Kidney (tissue), 14 donors: ENCODE results near the gene SDF4. TPM values are rescaled to one million over a fixed set of nuclear protein-coding genes. Genes with fewer than 3 reads are reported as not detected.
A peak's percentile ranks its signal among the peaks of the same experiment; 100 is the strongest.
"Not testable (repeated sequence)": the region's sequence is repeated elsewhere in the genome, so short reads cannot be mapped to it uniquely, and the experiment has no call there.

Experiments used
- DNase-seq, 5 donors: peaks; one replicate each; pipeline ENCODE4 v3.0.0-alpha.2; 2013 to 2020
- FAIRE-seq: peaks from 2 replicates; lab custom pipeline; 2012; peaks lifted over from hg19 to GRCh38; lab: Jason Lieb, UNC
- H3K27ac ChIP-seq, 2 donors: one replicate each; pipeline ENCODE4 v1.7.0; 2013; ENCODE audit warnings: low read depth in 2 of 2, low read length in 2 of 2, inconsistent platforms in 1 of 2
- H3K27me3 ChIP-seq: one replicate; pipeline ENCODE4 v1.7.1; 2013; ENCODE audit warnings: low read length, inconsistent platforms; ENCODE audit not compliant: control insufficient read depth, insufficient read depth
- H3K36me3 ChIP-seq, 3 donors: one replicate each; pipeline versions ENCODE4 v1.7.0 to v1.7.1; 2013; ENCODE audit warnings: low read length in 3 of 3, control low read depth in 1 of 3, inconsistent platforms in 1 of 3; ENCODE audit not compliant: insufficient read depth in 3 of 3, control insufficient read depth in 2 of 3
- H3K4me1 ChIP-seq, 3 donors: one replicate each; pipeline versions ENCODE4 v1.7.0 to v1.7.1; 2013; ENCODE audit warnings: low read length in 3 of 3, inconsistent platforms in 1 of 3, low read depth in 1 of 3; ENCODE audit not compliant: control insufficient read depth in 2 of 3, insufficient read depth in 2 of 3
- H3K4me3 ChIP-seq, 3 donors: one replicate each; pipeline versions ENCODE4 v1.7.0 to v1.8.1; 2013; ENCODE audit warnings: low read length in 3 of 3, control low read depth in 1 of 3, inconsistent platforms in 1 of 3
- H3K9ac ChIP-seq, 3 donors: one replicate each; pipeline versions ENCODE4 v1.7.0 to v1.7.1; 2013; ENCODE audit warnings: low read length in 3 of 3, control low read depth in 1 of 3, inconsistent platforms in 1 of 3
- H3K9me3 ChIP-seq, 3 donors: one replicate each; pipeline versions ENCODE4 v1.7.0 to v1.7.1; 2013; ENCODE audit warnings: low read length in 3 of 3, control low read depth in 1 of 3, inconsistent platforms in 1 of 3; ENCODE audit not compliant: control insufficient read depth in 2 of 3, insufficient read depth in 1 of 3
- intact Hi-C: fragments of 100-400 bp; cut with DNase I; formaldehyde crosslinking; loops from one replicate; pipeline ENCODE4 v1.11.1; 2022
- polyA plus RNA-seq: library from polyadenylated mRNA; stranded (reverse); fragments of 350-450 nt; fragmentation: Illumina TruSeq; extraction: RNeasy Lipid Tissue Mini Kit (QIAGEN cat#74804); gene quantifications from one replicate; pipeline ENCODE4 v1.2.3, GENCODE V29; 2014; ENCODE audit warnings: low read depth, low replicate concordance; ENCODE audit not compliant: insufficient read depth
- total RNA-seq: library from RNA; stranded (reverse); fragmentation: NEBNext Ultra II Directional; extraction: Animal tissue kit (Norgen Biotek cat#: 25700); gene quantifications from one replicate; pipeline ENCODE4 v1.2.1, GENCODE V29; 2021
- TF ChIP-seq, protein P1 (sequence below): IDR thresholded peaks from 3 replicates; pipeline ENCODE4 v1.5.1; 2012; ENCODE audit warnings: mild to moderate bottlenecking, moderate library complexity, borderline replicate concordance; ENCODE audit not compliant: insufficient read depth; ENCODE audit errors: extremely low read depth
- donor health status: control.
- donor health status: control.
- donor health status: control.
- donor health status: control.
- donor health status: control.
- donor health status: DM: yes; HTN: yes; CAD: no.
- donor health status: Normal renal cell carcinoma (clear cell type).

The SDF4 gene
- total and polyA plus RNA-seq, 2 donors from 2014 or later, result 143 to 160 TPM

- Histone ChIP-seq H3K36me3 (no peaks in the 10 kb centered on the region), H3K27ac (no peak overlapping the region), H3K27me3 (no peaks in the 10 kb centered on the region), H3K9ac (no peak overlapping the region), H3K9me3 (no peaks in the 10 kb centered on the region), H3K4me3 (no peak overlapping the region), H3K4me1 (no peaks in the 10 kb centered on the region)
- TF ChIP-seq, protein P1, sequence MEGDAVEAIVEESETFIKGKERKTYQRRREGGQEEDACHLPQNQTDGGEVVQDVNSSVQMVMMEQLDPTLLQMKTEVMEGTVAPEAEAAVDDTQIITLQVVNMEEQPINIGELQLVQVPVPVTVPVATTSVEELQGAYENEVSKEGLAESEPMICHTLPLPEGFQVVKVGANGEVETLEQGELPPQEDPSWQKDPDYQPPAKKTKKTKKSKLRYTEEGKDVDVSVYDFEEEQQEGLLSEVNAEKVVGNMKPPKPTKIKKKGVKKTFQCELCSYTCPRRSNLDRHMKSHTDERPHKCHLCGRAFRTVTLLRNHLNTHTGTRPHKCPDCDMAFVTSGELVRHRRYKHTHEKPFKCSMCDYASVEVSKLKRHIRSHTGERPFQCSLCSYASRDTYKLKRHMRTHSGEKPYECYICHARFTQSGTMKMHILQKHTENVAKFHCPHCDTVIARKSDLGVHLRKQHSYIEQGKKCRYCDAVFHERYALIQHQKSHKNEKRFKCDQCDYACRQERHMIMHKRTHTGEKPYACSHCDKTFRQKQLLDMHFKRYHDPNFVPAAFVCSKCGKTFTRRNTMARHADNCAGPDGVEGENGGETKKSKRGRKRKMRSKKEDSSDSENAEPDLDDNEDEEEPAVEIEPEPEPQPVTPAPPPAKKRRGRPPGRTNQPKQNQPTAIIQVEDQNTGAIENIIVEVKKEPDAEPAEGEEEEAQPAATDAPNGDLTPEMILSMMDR, result no peak
- peak in 1 of 5 donors; percentile 37 for DNase-seq
- FAIRE-seq, result no peak
- intact Hi-C loops, result no loop called here
Measured at GRCh38 chr1:1197188-1197500, 34.7 kb downstream of the SDF4 start.

- Histone ChIP-seq H3K36me3 (no peaks in the 10 kb centered on the region), H3K9ac (no peak overlapping the region), H3K4me3 (no peak overlapping the region), H3K9me3 (no peaks in the 10 kb centered on the region), H3K4me1 (no peaks in the 10 kb centered on the region), H3K27ac (no peak overlapping the region), H3K27me3 (no peaks in the 10 kb centered on the region)
- TF ChIP-seq, protein P1, result no peak
- intact Hi-C loops, result no loop called here
- peak in 2 of 5 donors; percentile 32 to 57 for DNase-seq
- no peak for FAIRE-seq
Measured at GRCh38 chr1:1196431-1197187, 35.2 kb downstream of the SDF4 start.

DNA sequence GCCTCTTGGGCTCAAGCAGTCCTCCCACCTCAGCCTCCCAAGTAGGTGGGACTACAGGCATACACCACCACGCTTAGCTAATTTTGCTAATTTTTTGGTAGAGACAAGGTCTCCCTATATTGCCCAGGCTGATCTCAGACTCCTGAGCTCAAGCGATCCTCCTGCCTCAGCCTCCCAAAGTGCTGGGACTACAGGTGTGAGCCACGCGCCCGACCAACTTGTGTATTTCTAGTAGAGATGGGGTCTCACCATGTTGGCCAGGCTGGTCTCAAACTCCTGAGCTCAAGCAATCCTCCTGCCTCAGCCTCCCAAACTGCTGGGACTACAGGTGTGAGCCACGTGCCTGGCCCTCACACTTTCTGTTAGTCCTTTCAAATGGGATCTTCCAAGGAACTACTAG, 36.1 kb downstream of the SDF4 start:
- FAIRE-seq, H3K4me3 ChIP-seq, H3K27ac ChIP-seq, H3K4me1 ChIP-seq, H3K36me3 ChIP-seq, H3K9ac ChIP-seq, H3K27me3 ChIP-seq, H3K9me3 ChIP-seq, intact Hi-C loops: not testable (repeated sequence)
- DNase-seq, result peak in 1 of 5 donors; percentile 13

DNA sequence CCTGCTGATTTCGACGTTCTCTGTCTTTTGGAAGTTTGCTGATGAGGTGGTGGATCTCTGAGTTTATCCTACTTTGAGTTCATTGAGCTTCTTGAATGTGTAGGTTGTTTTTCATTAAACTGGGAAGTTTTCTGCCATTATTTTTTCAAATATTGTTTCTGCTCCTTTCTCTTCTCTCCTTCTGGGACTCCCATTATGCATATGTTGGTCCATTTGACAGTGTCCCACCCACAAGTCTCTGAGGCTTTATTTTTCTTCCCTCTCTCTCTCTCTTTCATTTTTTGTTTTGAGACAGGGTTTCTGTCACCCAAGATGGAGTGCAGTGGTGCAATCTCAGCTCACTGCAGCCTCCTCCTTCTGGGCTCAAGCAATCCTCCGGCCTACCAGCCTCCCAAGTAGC, 37.1 kb downstream of the SDF4 start:
- no peak for FAIRE-seq

More for the DNA sequence above, 37.1 kb downstream of the SDF4 start:
- Histone ChIP-seq H3K9ac (no peak overlapping the region), H3K27ac (no peak overlapping the region), H3K9me3 (no peaks in the 10 kb centered on the region), H3K27me3 (no peaks in the 10 kb centered on the region), H3K36me3 (no peaks in the 10 kb centered on the region), H3K4me1 (no peaks in the 10 kb centered on the region), H3K4me3 (no peak overlapping the region)
- intact Hi-C loops, result no loop called here
- TF ChIP-seq, protein P1, result no peak
- DNase-seq, result peak in 2 of 5 donors; percentile 1 to 18
